ENCODE results near the gene NWD2.
A peak's percentile ranks its signal among the peaks of the same experiment; 100 is the strongest.

DNA sequence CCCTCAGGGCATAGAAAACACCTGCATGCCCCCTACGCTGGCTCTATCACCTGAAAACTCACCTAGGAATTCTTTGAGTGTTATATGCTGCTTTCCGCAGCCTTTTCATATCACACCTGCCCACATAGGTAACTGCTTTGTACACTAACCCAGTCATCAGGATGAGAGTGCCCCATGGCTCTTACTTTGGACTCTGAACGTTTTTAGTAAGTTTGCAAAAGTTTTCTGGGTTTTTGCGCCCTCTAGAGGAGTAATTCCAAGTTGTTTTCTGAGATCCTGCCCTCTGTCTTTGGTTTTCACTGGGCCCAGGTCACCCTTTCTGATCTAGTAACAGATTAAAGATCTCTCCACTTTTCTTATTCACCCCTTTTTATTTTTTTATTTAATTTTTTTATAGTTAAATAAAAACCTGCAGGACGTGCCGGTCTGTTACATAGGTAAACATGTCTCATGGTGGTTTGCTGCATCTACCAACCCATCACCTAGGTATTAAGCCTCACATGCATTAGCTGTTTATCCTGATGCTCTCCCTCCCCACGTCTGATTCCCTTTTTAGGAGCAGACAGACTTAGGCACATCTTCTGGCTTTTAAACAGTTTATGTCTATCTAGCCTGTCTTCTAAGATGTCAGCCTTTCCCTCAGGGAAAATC lies 139.2 kb downstream of the NWD2 start:
- TF ChIP-seq, protein P1, sequence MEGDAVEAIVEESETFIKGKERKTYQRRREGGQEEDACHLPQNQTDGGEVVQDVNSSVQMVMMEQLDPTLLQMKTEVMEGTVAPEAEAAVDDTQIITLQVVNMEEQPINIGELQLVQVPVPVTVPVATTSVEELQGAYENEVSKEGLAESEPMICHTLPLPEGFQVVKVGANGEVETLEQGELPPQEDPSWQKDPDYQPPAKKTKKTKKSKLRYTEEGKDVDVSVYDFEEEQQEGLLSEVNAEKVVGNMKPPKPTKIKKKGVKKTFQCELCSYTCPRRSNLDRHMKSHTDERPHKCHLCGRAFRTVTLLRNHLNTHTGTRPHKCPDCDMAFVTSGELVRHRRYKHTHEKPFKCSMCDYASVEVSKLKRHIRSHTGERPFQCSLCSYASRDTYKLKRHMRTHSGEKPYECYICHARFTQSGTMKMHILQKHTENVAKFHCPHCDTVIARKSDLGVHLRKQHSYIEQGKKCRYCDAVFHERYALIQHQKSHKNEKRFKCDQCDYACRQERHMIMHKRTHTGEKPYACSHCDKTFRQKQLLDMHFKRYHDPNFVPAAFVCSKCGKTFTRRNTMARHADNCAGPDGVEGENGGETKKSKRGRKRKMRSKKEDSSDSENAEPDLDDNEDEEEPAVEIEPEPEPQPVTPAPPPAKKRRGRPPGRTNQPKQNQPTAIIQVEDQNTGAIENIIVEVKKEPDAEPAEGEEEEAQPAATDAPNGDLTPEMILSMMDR (IDR thresholded peaks at IDR 0.05; ENCODE audit: low read depth, low read length, poor library complexity, severe bottlenecking): peak; percentile 68
- no peak for TF ChIP-seq EZH2phosphoT487 (IDR thresholded peaks at IDR 0.05; ENCODE audit: borderline replicate concordance, low read length)
